HT-29 (cell line): ENCODE measurements around the gene REPS1. TPM values are rescaled to one million over a fixed set of nuclear protein-coding genes. Genes with fewer than 3 reads are reported as not detected.
A peak's percentile ranks its signal among the peaks of the same experiment; 100 is the strongest.
"Not testable (repeated sequence)": the region's sequence is repeated elsewhere in the genome, so short reads cannot be mapped to it uniquely, and the experiment has no call there.

Experiments
- DNase-seq: peaks from one replicate; pipeline ENCODE4 v3.0.0-alpha.2; 2015; ENCODE audit warnings: low spot score
- total RNA-seq: library from RNA; depleted of rRNA; stranded (reverse); fragments of >200 nt; shearing (Covaris generic); gene quantifications from 2 replicates; pipeline ENCODE4 v1.2.3, GENCODE V29; 2014

Gene REPS1
- total RNA-seq, 1 experiment from 2014 or later = 22.1 TPM

DNA sequence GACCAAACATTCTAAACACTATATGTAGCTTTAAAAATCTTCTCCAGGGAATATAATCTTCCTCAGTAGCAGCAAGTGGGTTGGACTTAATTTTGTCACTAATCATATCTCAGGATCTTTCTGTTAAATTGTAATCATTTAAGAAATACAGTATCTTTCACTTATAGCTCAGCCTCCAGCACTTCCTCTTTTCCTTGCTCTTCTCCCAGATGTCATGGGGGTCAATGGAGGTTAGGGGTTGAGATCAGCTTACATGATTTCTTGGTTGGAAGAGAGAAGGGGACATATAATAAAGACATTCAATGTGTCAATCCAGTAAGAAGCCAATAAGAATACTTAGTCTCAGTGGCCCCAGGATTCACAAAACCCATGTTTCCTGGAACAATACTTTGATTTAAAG, 15.7 kb upstream of the REPS1 start:
- no peak for DNase-seq

DNA sequence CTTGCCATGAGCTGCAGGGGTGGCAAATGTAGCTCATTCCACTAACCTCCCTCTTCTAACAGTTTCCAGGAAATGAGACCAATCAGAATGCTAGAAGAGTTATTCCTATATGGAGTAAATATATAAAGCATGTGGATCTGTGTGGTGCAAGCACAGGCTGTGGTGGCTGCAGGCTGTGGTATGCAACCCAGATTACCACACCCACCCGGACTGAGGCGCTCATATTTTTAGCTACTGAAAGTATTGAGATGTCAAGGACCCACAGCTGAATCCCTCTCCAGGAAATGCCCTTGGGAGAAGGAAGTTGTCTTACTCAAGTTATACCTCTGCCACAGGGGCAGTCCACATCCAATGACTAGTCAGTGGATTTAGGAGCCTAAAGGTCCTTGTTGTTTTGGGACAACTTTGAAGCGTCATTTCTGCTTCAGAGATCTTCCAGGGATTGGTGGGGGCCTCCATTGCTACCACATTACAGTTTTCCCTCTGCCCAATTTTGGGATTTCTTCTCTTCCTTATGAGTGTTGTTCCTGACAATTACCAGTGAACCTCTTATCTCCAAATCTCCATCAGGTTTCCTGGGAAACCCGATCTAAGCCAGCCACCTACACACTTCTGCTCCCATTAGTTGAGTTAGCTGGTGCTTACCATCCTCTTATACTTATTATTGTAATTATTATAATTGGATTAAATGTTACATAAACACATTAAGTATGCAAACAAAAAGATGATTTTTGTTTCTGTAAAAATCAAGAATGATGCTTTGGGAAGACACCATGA, 12.1 kb upstream of the REPS1 start:
- no peak for DNase-seq

DNA sequence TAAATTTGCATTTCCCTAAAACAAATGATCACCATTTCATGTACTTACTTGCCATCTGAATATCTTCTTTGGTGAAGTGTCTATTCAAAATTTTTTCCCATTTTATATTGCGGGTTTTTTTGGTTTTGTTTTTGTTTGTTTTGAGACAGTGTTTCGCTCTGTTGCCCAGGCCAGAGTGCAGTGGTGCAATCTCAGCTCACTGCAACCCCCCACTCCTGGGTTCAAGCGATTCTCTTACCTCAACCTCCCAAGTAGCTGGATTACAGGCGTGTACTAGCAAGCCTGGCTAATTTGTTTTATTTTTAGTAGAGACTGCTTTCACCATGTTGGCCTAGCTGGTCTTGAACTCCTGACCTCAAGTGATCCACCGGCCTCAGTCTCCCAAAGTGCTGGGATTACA, 9.1 kb upstream of the REPS1 start:
- no peak for DNase-seq

DNA sequence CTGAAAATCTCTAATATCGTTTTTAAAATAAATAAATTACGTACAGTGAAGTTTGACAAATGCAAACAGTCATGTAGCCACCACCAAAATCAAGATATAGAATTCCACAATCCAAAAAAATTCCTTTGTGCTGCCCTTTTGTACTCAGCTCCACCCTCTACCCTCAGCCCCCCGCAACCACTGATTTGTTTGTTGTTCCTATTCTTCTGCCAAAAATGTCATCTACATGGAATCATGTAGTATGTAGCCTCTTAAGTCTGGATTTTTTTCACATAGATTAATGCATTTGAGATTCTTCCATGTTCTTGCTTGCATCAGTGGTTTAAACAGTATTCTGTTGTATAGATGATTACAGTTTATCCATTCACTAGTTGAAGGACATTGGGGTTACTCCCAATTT, 8.5 kb upstream of the REPS1 start:
- DNase-seq = no peak

DNA sequence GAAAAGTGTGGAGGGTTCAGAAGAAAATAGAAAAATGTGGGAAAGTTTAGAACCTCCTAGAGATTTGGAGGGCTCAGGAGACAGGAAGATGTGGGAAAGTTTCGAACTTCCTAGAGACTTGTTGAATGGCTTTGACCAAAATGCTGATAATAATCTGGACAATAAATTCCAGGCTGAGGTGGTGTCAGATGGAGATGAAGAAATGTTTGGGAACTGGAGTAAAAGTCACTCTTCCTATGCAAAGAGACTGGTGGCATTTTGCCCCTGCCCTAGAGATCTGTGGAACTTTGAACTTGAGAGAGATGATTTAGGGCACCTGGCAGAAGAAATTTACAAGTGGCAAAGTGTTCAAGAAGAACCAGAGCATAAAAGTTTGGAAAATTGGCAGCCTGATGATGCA, 5.4 kb upstream of the REPS1 start:
- peak; percentile 51 for DNase-seq

DNA sequence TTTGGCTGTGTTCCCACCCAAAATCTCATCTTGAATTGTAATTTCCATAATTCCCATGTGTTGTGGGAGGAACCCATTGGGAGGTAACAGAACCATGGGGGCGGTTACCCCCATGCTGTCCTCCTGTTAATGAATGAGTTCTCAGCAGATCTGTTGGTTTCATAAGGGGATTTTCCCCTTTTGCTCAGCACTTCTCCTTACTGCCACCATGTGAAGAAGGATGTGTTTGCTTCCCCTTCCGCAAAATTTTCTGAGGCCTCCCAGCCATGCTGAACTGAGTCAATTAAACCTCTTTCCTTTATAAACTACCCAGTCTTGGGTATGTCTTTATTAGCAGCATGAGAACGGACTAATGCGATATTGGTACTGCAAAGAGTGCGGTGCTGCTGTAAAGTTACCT, 4.9 kb upstream of the REPS1 start:
- not testable (repeated sequence) for DNase-seq

DNA sequence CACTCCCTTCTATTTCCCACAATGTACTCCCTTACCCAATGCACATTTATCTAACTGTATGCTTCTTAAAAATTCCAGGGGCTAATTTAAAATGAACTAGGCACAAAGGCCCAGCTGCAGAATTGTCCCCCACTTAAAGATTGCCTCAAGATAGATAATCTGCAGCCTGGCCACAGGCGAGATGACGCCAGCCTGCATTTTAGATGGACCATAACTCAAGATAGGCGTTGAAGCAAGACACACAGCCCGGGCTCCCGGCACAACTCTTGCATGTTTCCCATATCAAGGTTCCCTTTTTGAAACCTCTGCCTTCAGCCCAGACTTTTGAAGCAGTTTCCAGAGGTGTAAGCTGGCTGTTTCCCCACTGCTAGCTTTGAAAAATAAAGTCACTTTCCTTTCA, 3.2 kb upstream of the REPS1 start:
- DNase-seq = no peak

DNA sequence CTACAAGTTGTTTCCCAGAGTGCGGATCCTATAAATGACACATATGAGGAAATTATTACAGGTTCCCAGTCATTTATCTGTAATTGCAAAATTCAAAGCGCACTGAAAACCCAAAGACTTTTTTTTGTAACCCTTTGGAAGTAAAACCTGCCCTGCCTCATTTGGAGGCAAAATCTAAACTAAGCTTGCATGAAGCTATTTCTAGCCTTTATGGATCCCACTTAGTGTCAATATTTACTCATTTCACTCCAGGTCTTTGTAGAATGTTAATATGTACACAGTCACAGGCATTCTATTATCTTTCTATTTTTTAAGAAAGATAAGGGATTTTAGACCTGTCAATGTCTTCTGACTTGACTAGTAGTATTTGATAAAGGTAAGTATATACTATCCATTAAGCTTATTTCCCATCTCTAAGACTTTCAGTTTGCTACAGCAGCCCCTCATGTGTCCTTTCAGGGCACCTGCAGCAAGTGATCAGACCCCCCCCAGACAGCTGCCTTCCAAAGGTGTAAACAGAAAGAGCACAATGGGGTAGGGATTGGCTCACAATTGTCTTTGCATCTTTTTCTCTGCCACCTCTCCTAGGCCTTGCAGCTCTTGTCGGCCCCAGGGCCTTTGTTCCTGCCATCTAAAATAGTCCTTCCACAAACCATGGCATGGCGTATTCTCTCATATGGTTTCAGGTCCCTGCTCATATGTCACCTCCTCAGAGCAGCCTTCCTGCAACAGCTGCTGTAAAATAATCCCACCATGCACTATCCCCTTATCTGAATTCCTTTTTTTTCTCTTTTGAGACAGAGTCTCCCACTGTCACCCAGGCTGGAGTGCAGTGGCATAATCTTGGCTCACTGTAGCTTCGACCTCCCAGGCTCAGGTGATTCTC, 1.3 kb upstream of the REPS1 start:
- no peak for DNase-seq

DNA sequence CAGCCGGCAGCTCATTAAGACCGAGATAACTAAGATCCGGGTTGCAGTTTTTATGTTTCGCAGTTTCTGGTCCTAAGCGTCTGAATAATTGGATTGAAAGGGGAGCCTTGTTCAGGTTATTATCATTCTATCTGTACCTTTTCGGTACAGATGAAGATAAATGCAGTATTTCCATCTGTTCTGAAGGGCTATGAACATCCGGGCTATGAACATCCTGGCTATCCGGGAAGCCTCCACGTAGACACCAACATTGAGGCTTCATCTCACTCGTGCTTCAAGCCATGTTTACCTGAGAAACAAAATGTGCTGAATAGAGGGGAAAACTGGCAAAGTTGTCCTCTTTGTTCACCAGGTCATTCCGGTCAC, 399 bp upstream of the REPS1 start:
- no peak for DNase-seq

DNA sequence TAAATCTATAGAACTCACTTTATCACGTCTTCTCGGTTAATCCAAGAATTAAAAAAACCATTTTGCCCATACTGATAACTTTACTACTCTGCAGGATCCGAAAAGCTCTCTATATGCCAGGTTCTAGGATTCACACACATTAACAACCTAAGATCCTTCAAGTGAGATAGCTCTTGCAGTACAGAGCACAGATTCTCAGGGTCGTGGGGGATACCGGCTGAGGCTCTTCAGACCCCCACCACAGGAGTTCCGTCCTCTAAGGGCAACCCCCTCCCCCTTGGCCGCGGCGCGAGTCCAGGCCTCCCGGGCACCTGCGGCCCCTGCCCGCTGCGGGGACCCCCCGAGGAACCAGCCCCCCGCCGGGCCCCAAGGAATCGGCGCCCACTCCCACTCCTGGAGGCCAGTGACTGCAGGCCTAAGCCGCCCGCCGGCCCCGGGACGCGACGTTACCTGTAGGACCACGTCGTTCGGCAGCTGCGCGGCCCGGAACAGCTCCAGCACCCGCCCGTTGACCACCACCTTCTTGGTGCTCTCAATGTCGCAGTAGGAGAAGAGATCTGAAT, 892 bp downstream of the REPS1 start:
- no peak for DNase-seq

DNA sequence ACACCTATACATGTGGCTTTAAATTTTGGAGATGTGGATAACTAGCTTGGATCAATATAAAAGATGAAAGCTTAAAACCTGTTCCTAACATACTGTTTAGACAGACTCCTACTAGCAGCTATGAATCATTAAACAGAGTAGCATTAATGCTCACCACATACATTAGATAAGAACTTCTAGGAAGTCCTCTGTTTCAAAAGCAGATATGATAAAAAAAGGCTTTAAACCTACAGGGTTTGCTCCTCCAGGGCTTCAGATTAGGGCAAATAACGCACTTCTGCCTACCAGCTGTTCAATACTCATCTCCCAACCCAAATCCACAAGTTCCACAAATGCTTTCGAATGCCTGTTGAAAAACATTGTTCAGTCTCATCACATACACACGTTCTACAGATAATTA, 1.5 kb downstream of the REPS1 start:
- DNase-seq = peak; percentile 48

DNA sequence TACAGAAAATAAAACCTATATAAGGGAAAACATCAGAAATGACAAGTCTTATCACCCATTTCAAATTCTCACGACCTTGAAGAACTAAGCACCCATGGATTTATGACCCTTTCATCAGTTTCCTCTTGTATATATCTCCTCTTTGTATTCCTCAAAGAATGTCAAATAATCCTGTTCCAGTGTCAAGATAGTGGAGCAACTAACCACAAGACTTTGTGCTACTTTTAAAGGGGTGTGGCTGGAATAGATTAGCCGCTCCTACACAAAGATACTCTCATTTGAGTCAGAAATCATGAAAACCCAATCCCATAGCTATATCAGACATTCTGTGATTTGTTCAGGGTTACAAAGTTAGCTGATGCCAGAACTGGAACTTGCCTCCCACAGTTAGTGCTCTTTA, 6.6 kb downstream of the REPS1 start:
- no peak for DNase-seq

DNA sequence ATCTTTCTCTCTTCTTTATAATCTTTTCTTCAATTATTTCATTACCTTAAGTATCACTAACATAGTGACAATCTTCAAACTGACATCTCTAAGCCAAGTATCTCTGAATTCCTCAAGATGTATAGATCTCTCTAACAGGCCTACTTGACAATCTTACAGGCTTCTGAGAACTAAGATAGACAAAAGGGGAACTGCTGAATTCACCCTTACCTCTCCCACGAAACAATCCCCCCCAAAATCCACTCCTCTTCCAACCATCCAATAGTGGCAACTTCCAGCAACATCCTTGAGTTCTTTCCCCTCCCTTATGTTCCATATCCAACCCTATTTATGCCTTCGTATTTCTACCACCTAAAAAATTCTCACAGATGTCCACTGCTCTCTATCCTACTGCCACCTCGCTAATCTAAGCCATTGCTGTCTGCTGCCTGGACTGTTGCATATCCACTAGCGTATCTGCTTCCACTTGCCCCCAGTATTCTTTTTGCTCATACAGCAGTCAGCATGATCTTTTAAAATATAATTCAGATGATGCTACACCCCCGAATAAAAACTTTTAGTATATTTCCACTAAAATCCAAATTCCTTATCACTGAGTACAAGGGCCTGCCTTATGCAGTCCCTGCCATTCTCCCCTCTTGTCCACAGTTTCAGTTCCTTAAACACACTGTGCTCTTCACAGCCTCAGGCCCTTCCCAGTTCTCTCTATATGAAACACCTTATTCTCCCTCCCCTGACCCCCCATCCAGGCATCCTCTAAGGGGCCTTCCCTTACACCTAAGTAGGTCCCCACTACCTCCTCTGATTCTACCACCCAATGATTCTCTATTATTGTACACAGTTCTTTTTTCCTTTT, 8.0 kb downstream of the REPS1 start:
- no peak for DNase-seq

DNA sequence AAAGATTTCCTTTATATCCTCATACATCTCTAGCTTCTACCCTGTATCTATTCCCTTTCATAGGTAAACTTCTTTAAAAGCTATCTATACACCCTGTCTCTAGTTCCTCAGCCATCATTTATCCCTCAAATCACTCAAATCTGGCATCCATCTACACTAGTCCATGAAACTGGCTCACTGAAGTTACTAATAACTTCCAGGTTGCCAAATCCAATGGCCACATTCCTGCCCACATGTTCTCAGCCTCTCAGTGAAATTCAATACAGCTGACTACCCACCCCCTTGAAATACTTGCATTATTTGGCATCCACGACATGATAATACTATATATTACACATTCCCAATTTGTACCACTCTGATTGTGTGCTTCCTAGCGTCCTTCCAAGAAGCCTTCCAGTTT, 8.7 kb downstream of the REPS1 start:
- DNase-seq = no peak

DNA sequence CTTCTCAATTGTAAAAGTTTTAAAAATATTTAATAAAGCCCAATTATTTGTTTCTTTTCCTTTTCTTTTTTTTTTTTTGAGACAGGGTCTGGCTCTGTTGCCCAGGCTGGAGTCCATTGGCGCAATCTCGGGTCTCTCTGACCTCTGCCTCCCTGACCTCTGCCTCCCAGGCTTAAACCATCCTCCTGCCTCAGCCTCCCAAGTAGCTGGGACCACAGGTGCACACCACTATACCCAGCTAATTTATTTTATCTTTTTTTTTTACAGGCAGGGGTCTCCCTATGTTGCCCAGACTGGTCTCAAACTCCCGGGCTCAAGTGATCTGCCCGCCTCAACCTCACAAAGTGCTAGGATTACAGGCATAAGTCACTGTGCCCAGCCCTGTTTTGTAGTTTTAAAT, 9.8 kb downstream of the REPS1 start:
- DNase-seq = no peak

DNA sequence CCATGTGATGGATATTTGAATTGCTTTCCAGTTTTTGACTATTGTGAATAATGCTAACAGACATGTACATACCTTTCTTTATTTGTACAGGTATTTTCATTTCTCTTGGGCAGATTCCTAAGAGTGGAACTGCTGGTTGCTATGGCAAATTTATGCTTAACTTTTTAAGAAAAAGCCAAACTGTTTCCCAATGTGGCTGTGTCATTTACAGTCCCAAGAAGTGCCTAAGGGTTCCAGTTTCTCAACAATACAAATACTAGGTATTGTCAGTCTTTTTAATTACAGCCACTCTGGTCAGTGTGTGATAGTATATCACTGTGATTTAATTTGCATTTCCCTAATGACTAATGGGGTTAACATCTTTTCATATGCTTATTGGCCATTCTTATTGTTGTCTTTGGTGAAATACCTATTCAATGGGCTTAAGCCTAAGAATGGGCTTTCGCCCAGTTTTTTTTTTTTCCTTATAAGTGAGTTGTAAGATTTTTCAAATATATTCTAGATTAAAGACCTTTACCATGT, 10.3 kb downstream of the REPS1 start:
- no peak for DNase-seq

DNA sequence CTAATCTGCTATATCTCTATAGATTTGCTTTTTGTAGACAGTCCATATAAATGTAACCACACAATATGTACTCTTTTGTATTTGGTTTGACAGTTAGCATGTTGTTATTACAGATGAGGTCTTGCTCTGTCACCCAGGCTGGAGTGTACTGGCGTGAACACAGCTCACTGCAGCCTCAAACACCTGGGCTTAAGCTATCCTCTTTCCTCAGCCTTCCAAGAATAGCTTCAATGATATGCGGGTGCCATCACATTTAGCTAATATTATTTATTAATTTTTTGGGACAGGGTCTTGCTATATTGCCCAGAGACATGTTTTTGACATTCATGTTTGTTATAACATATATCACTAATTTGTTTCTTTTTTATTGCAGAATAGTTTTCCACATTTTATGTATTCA, 10.8 kb downstream of the REPS1 start:
- no peak for DNase-seq

DNA sequence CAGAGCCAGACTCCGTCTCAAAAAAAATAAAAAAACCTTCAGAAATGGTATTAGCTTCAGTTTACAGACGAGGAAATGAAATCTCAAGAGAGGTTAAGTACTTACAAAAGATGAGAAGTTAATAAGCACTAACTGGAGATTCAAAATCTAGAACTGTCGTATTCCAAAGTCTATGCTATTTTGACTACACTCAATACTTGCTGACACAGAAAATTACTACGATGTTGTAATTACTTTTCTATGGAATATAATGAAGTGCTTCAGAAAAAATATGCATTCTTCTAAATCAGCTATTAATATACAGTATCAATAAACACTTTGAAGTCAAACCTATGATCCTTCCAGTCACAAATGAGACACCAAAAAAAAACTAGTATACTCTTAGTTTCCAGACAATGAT, 12.2 kb downstream of the REPS1 start:
- no peak for DNase-seq

DNA sequence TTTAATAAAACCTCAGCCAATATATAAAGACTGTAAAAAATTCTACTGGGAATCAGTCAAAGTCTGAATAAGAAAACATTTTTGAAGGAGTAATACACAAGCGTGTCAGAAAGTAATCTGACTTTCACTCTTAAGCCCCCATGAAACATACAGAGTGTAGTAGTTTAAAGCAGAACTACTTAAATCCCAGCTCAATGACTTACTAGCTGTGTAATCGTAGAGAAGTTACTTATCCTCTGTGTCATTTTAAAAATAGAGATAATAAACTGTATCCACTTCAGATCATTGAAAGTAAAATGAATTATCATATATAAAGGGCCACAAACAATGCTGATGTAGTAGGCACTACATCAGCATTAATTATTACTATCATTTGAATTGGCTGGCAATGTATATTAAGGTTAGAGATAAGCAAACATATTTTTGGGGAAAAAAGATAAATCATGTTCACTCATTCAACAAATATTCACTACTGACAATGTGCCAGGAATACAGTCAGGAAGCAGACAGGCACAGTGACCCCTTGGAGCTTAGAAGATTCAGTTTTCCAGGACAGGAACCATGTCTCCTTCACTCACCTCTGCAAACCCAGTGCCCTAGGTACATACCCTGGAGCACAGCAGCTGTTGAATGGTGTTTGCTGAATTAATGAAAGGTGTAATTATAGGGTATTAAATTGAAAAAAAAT, 14.4 kb downstream of the REPS1 start:
- DNase-seq = no peak

DNA sequence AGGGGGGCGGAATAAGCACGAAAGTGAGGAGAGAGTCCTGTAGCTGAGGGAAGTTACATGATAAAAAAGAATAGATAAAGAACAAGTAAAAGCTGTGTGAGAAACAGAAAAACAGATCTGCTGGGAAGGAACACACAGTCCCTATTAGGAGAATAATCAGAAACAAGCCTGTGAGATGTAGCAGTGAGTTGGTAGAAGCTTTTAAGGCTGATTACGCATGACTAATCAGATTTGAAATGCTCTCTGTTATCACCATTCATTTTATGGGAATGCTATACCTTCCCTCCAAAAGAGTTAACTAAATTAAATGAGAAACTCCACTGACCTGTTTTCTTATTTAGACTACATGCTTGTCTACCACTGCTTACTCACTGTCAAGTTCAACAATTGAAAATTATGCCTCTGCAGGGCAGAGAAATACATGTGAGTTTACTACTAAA, 15.8 kb downstream of the REPS1 start:
- DNase-seq = no peak

DNA sequence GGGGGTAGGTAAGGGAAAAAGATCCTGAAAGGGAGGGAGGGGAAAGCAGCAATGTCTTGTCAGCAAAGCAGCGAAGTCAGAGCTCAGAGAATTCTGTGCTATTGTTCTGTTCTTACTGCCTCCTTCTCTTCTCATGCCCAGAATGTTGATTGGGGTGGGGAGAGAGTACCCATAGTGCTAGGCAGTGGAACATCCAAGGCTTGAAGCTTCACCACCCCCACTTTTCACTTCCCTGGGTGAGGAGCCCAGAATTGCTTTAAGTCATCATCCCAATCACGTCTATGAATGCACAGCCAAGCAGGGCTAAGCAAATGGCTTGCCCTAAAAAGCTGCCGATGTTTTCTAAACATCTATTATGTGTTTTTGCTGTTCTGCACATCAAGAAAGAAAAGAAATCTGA, 16.5 kb downstream of the REPS1 start:
- DNase-seq = no peak
